Stimulated activated CD8-positive, alpha-beta memory T cell treated with anti-CD3 and anti-CD28 coated beads, Interleukin-4, amount 100 ng/mL, for 48 hours (primary cell): Measurements from ENCODE around the gene NACC2.
A peak's percentile ranks its signal among the peaks of the same experiment; 100 is the strongest.

Source experiments
- DNase-seq: peaks from one replicate; pipeline ENCODE4 v3.0.0-alpha.2; 2020

The NACC2 gene

DNA sequence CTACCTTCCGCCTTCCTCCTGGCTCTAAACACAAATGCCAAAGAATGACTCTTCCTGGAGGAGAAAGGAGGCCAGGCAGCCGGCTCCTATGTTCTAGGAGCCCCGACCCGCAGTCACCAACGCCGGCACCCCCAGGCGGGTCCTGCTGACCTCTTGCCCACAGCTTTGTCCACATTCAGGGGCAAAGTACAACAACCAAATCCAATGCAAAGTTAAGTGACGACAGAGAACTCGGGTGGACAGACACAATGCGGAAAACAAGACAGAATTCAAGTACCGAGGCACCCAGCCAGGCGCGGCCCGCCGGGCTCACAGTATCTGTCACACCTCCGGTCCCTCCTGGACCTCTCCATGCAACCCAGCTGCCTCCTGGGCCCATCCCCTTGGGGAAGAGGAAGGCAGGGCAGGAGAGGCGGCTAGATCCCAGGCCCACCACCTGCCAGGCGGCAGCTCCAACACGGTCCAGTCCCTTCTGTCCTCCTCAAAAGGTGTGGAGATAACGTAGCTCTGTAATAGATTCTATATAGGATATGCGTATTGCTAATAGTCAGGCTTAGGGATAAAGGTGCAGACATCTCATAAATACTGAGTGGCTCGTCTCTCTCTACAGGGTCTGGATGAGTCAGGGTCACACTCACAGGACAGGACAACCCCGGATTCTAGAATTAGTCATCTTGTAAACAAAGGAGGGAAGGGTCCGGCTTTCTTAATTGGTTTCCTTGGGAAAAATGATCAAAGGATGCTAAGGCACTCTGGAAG lies 87.0 kb downstream of the NACC2 start:
- no peak for DNase-seq

DNA sequence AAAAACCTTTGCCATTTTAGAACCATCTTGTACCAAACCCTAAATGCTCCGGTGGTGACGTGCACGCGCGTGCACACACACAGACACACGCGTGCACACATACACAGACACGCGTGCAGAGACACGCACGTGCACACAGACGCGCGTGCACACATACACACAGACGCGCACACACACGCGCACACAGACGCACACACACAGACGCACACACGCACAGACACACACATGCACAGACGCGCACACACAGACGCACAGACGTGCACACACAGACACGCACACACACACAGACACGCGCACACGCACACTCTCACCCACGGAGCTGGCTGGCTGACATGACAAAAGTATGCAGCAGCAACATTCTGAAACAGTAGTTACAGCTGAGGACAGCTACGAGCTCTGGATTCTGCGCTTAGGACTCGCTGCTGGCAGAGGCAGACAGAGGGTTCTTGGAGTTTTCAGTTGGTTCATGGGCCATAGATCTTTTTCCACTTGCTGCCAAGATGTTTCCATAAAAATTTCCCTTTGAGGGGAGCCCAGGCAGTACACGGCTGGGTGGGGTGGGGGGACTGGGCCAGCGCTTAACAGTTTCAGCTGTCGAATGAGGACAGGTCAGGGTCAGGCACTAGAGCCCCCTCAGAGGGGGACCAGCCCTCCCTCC lies 87.7 kb downstream of the NACC2 start:
- no peak for DNase-seq

DNA sequence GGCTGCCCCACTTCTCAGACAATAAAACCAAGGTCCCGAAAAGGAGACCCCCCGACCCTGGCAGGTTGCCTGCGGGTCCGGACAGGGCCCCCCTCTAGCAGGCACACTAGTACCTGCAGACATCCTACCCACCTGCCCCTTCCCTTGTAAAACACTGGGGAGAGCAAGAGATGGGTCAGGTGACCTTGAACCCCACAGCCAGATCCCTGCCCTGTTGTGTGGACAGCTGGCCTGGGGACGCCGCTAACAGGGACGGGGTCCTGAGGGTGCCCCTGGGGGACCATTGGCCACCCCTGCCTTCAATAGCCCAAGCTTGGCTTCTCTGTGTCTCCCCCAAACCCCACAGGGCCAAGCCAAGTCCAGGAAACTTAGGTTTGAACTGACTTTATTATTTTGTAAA lies 88.9 kb downstream of the NACC2 start:
- no peak for DNase-seq

DNA sequence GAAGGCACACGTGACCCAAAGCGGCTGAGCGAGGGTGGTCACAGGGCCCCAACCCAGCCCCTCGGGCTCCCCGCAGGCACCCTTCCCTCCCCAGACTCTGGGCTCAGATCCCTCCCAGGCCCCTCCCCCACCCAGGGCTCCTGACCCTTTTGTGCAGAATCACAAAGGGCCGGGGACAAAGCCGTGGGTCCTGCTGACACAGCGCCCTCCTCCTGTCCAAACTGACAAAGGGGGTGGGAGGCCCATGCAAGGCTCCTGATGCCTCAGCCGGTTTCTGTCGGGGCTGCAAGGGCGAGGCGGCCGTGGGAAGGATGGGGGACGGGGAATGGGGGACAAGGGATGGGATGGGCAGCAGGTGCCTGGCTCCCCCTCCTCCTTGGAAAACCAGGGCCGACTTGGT lies 90.4 kb downstream of the NACC2 start:
- no peak for DNase-seq

DNA sequence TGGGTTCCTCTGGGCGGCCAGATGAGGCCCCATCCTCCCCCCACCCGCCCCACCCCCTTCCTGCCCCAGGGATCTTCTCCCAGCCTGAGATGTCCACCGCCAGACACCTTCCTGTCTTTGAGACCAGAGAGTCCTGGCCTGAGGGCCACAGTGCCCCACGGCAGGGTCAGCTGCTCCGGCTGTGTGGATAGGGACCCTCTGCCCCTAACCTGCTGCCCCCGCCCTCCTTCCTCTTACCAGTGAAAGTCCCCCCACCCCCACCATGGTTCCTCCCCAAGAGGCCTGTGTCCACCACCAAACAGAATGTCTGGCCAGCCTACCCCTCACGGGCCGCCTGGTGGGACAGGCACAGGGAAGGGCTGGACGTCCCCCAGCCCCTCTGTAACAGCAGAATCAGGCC lies 90.9 kb downstream of the NACC2 start:
- no peak for DNase-seq

DNA sequence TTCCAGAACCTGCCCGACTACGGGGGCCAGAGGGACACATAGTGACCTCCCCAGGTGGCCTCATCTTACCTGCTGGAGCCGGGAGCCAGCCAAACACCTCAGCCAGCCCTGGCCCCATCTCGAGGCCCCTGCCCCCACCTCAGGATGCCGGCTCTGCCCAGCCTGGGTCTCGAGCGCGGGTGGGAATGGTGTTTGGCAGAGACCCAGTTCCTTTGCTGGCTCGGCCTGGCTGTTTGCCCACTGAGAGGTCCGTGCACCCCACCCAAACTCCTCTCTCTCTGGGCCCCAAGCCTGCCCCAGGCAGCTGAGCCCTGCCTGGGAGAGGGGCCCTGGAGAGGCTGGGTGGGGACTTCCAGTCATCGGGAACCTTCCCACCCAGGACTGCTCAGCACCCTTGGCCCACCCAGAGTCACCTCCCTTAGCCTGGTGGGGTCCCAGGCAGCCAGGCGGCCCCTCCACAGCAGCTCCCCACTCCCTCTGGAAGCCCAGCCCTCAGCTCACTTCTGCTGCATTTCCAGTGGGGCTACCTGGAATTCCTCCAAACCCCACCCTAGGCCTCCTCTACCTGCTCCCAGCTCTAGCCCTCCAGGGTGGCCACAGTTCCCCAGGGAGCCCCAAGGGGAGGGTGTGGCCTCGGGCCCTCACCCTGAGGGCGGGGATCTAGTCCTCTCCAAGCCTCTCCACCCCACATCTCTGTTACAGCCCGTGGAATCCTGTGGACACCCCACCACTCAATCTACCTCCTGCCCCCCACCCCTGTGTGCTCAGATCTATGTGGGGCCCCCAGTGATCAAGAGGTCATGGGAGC lies 91.5 kb downstream of the NACC2 start:
- DNase-seq: no peak

DNA sequence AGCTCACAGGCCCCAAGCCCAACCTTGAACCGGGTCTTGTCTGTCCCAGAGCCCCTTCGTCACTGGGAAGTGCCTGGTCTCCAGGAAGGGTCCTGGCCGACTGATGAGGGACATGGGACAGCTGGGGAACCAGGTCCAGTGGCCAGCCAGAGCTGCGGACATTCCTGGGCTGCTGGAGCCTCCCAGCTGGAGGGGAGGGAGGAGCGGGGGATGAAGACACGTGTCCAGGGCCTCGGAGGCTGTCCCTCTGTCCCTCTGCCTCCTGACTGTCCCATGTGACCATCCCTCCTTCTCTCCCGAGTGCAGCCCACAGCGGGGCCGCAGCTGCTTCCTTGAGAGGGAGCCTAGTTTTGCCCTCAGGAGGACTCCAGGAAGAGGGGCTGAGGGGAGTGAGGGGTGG lies 92.2 kb downstream of the NACC2 start:
- DNase-seq: no peak

DNA sequence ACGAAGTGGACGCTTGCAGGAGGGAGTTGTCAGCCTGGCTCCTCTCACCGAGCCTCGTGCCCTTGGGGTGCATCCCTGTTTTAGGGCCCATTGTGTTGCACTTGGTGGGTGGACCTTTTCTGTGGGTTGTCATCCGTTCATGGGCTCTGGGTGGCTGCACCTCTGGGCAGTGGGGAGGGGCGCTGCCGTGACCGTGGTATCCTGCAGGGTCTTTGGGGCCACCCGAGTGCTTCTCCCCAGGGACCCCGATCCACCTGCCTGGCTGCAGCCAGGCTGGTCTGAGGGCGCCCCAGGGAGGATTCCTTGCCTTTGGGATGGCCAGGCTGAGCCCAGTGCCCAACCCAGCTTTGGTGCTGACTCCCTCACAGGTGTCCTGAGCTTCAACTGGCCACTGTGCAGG lies 92.9 kb downstream of the NACC2 start:
- no peak for DNase-seq

DNA sequence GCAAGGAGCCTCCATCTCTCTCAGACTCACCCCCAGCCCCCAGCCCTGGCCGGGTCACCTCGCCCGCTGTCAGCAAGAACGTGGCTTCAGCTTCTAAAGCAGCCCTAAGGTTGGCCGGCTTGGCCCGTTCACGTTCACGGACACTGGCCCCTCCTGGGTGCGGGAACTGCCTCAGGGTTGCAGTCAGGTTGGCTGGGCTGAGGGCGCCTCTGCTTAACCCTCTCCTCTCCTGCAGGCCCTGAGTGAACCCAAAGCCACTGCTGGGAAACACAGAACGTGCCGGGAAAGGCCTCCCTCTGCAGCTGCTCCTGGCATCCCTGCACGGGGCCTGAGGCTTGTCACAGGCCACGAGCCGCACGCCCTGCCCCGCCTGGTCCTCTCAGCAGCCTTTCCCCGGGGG lies 93.9 kb downstream of the NACC2 start:
- DNase-seq: no peak

DNA sequence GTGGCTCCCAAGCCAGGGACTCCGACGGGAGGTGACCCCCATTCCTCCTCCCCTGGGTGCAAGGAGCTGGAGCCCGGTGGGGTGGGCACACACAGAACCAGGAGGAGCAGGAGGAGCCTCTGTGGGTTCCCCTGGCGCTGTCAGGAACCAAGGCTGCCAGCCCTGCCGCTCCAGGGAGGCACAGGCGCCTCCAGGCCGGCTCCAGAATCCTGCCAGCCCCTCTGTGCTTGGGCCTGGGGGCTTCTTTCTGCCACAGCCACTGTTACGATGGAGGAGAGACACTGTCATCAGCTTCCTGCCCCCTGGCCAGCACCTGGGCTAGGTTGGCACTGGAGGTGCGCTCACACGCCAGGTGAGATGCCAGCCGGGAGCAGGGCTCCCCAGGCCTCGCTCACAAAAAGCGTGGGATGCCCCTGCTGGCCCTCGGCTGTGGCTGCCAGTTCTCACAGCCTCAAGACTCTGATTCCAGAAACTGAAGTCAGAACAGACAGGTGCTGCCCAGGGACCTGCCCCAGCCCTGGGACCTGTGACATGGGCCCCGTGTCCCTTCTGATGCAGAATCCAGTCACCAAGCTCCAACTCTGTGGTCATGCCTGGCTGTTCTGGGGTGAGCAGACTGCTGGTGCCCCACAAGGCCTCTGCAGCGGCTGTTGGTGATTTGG lies 96.5 kb downstream of the NACC2 start:
- no peak for DNase-seq

DNA sequence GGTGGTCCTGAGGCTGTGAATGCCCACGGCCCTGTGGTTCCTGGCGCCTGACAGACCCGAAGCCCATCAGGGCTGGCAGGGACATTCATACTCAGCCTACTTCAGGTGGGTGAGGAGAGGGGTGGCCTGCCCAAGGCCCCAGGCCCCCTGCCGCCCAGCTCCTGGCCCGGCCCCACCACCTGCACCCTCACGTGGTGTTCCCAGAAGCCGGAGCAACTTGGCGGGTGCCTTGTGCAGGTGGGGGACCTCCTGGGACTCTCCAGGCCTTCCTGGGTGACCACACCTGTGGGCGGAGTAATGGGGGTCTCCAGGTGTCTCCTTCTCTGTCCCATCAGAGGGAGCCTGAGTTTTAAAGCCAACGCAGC lies 97.1 kb downstream of the NACC2 start:
- DNase-seq: no peak

DNA sequence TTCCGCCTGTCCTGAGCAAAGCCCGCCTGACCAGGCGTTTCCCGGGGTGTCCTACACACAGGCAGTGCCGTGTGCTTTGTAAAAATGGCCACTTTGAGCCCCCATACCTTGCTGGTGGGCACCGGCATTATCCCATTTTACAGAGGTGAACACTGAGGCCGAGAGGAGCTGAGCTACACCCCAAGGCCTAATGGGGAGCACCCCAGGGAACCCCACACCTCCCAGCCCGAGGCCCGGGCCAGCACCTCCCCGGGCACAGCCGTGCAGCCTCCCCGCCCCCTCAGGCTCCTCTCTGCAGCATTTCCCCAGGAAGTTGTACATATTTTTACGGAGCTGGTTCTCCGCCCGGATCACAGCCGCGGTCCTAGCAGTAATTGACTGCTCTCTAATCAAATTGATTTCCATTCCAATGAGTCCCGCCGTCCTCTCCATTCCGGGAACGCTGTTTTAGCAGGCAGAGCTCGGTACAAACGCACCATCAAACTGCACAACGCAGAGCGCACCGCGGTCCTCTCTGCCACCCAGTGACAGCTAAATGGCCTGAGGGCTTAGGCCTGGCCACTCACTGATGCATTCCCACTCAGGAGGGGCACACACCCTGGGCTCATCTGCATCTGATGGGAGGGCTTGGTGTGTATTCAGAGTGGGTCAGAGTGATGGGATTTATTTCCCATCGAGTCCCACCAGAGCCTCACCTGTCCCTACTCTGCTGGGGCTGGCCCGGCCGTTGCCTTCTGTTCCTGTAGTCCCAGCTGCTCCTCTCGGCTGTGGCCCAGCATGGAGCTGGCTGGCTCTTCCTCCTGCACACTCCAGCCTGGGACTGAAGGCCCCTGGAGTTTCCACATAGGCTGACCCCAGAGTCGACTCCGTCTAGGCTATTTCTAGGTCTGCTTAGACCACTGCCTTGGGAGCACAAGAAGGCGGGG lies 97.7 kb downstream of the NACC2 start:
- no peak for DNase-seq

DNA sequence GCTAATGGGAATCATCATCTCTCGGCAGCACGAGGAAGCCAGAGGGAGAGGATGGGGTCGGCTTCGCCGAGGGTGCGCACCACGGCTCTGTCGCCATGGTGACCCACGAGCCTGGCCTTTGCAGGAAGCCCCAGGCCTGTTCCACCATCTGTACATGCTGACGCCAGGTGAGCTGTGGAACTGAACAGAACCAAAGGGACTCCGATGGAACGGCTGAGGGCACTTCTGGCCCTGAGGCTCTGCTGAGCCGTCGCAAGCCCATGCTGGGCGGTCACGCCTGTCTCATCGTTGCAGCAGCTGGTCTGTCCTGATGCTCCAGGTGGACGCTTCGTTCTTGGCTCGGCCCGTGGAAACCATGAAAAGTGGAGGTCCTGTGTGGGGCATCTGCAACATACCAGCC lies 99.3 kb downstream of the NACC2 start:
- no peak for DNase-seq

DNA sequence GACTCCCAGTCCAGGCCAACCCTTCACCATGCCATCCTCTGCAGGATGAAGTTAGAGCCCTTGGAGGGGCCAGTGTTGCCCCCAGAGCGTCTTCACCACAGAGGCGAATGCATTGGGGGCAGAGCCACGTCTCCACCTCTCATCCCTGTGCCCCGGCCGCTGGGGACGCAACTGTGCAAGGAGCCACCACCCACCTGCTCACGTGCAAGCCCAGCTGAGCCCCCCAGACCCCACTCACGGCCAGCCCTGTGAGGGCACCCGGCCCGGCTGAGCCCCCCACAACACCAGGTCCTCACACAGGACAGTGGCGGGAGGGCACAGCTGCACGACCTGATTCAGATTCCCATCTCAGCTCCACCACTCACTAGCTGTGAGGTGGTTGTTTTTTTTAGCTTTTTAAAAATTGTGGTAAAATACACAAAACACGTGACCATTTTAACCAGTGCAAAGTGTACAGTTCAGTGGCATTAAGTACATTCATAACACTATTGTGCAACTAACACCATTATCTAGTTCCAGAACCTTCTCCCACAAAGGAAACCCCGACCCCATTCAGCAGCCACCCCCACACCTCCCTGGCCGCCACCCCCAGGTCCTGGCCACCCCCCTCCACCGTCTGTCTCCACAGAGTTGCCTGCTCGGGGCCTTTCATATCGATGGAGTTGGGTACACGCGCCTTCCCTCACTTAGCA lies 100.4 kb downstream of the NACC2 start:
- no peak for DNase-seq

DNA sequence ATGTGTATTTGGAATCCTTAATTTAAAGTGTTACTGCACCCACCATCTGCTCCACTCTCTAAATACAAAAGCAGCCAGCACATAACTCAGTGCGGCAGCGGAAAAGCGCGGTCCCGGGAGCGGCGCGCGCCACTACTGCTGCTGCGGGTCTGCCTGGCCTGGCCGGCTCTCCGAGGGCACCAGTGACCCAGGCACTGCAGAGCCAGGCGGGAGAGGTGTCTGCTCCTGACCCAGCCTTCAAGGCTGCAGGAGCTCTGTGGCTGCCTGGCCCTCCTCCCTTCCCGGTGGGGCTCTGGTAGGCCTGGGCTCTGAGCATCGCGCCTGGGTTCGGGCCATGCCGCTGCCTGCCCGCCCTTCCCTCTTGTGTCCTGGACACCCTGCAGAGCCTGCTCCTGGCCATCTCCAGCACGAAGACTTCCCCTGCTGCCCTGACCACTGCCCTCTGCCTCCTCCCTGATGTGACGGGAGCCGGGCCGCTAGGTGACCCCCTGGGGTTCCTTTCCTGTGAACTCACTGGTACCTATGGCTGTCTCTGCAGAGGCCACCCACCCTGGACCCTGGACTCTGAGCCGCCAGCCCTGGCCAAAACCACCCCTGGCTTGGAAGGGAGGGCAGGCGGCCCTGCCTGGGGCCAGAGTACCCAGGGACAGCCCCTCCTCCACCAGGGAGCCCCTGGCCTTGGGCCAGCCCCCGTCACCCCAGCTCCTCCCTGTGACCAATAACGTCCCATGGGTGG lies 101.2 kb downstream of the NACC2 start:
- no peak for DNase-seq

DNA sequence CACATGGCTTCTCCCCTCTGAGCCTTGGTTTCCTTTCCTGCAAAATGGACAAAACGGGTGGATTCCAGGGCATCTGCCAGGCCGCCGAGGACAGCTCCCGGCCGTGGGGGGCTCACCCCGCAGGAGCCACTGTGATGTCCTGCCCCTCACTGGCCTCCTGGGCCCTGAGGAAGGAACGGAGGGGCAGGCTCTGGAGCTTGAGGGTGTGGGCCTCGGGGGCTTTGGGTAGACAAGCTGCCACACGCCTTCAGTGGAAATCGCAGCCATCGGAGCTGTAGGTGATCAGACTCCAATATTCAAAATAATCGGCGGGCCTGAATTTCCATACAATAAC lies 101.7 kb downstream of the NACC2 start:
- DNase-seq: no peak

DNA sequence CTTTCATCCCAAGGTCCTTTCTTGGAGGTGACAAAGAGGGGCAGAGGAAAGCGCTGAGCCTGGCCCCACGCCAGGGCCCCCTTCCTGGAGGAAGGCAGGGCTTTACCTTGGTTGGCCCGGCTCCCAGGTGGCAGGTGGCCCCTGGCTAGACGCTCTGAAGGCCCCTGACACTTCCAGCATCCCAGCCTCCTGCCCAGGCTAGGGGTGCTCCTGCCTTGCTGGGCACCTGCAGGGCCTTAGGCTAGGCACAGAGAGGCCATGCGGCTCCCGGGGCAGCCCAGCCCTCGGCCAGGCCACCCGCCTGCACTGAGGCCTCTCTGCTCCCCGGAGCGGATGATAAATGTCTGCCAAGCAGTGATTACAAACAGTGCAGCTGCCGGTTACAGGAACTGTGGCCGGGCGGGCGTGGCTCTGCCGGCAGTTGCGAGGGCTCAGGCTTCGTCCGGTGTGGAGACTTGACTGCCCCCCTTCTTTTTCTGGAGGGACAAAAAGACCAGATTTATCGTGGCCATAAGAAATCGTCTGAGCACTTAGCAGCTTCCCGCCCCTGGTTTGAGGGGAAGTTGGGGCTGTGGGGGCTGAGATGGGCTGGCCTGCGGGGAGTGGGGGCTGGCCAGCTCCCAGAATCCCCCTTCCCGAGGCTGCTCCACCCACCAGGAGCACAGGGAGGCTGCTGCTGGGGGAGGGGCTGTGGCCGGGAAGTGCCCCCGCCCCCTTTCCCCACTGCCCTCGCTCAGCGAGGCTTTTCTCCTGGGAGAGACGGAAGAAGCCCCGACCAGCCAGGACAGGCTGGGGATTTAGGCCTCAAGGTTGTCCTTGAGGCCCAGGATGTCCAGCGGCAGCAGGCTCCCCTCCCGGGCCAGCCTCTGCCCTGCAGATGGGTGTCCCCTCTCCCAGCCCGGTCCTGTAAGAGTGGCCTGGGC lies 102.3 kb downstream of the NACC2 start:
- DNase-seq: peak; percentile 69

DNA sequence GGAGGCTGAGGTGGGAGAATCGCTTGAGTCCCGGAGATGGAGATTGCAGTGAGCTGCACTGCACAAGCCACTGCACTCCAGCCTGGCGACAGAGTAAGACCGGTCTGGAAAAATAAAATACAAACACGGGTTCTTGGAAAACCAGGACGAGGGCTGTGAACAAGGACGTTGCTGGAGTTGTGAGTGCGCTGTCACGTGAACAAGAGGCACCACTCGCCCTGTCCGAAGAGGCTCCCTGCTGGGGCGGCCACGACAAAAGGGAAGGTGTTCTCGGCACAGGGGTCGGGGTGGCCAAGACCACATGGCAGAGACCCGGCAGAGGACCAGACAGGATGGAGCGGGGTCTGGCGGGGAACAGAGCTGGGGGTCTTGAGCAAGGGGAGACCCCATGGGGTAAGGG lies 103.3 kb downstream of the NACC2 start:
- no peak for DNase-seq

DNA sequence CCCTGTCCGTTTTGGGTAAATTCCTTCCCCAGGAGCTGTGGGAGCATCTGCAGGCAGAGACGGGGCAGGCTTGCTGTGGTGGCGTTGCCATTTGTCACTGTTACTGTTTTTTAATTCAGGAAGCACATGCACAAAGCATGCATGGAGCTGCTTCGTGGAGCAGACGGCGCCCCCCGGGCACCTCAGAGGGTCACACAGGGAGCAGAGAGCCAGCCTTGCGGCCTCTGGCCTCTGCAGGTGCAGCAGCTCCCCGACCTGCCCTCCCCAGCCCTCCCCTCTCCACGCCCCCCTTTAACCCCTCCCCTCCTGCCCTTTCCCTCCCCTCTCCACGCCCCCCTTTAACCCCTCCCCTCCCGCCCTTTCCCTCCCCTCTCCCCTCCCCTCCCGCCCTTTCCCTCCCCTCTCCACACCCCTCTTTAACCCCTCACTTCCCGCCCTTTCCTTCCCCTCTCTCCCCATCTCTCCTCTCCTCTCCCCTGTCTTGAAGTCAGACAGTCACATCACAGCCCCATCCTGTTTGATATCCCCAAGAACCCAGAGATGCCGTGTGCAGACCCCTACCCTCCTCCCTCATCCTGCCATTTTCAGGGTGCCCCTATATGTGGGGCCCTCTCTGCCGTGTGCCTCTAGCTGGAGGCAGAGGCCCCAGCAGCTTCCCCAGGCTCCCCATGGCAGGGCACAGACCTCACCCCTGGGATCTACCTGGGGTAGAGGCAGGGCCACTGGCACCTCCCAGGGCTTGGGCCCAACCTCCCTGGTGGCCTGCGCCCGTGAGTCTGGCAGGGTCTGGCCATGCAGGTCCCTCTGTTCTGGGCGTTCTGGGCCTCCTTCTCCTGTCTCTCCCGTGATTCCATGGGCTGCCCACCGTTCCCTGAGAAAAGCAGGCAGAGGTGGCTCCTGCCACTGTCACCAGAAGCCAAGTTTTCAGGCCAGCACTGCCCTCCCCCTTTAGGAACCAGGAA lies 104.3 kb downstream of the NACC2 start:
- peak; percentile 68 for DNase-seq
